Astrocyte (in vitro differentiated cells and primary cell): Measurements from ENCODE around the gene TBX4.

Source experiments
- EZH2 ChIP-seq: IDR thresholded peaks from 2 replicates; pipeline ENCODE4 v1.6.1; 2012; ENCODE audit warnings: mild to moderate bottlenecking, low read length, inconsistent platforms; ENCODE audit not compliant: insufficient read depth
- TF ChIP-seq, protein P1 (sequence below): IDR thresholded peaks from 2 replicates; pipeline ENCODE4 v1.5.1; 2011; ENCODE audit warnings: low read depth, mild to moderate bottlenecking, inconsistent platforms, low read length, moderate library complexity; ENCODE audit not compliant: insufficient read depth

DNA sequence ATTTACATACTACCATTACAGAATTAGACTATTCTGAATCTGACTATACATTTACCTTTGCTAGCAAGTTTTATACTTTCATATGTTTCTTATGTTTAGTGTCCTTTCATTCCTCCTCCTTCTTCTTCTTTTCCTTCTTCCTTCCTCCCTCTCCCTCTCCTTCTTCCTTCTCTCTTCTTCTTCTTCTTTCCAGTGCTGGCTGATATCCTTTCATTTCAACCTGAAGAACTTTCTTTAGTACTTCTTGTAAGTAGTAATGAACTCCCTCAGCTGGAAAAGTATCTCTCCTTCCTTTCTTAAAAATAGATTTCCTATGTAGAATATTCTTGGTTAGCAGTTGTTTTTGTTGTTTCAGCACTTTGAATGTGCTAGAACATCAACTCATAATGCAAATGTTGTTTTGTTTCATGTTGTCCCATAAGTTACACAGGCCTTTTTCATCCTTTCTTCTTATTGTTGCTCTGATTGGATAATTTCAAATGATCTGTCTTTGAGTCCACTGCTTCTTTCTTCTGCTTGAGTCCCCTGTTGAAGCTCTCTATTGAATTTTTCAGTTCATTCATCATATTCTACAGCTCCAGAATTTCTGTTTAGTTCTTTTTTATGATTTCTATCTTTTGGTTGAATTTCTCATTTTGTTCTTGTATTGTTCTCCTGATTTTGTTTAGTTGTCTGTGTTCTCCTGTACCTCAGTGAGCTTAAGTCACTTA is 15.1 kb upstream of the TBX4 start:
- TF ChIP-seq, protein P1, sequence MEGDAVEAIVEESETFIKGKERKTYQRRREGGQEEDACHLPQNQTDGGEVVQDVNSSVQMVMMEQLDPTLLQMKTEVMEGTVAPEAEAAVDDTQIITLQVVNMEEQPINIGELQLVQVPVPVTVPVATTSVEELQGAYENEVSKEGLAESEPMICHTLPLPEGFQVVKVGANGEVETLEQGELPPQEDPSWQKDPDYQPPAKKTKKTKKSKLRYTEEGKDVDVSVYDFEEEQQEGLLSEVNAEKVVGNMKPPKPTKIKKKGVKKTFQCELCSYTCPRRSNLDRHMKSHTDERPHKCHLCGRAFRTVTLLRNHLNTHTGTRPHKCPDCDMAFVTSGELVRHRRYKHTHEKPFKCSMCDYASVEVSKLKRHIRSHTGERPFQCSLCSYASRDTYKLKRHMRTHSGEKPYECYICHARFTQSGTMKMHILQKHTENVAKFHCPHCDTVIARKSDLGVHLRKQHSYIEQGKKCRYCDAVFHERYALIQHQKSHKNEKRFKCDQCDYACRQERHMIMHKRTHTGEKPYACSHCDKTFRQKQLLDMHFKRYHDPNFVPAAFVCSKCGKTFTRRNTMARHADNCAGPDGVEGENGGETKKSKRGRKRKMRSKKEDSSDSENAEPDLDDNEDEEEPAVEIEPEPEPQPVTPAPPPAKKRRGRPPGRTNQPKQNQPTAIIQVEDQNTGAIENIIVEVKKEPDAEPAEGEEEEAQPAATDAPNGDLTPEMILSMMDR, result no peak
- no peak for TF ChIP-seq EZH2
